22Rv1 (cell line): ENCODE data around the gene ASCC1.

Experiments
- ZFX ChIP-seq: fragments of 450-650 bp; IDR thresholded peaks from 2 replicates; pipeline ENCODE4 v1.6.1; 2017; ENCODE audit warnings: antibody characterized with exemption, borderline replicate concordance
- TF ChIP-seq, protein P1 (sequence below): fragments of 450-650 bp; IDR thresholded peaks from 2 replicates; pipeline ENCODE4 v1.5.1; 2017; ENCODE audit warnings: mild to moderate bottlenecking

DNA sequence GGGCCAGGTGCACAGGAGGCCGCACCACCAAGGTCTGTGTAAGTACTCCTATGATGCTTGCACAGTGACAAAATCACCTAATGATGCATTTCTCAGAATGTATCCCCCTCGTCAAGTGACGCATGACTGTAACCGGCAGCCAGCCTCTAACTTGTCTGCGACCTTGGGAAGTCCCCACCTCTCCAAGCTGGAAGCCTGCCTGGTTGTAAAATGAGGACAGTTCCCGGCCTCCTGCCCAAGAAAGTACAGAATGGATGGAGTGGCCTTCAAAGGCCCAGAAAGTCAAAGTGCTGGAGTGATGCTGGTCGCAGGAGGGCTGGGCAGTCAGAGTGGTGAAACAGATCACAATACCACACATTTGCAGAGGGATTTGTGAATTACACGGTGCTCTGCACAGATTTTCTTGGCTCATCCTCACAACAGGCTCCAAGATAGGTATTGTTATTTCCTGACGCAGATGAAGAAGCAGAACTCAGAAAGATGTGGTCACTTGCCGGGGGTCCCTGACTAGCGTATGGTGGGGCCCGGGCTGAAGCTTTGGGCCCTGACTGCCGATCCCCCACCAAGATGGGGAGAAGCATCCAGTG lies 150.5 kb downstream of the ASCC1 start:
- TF ChIP-seq, protein P1, sequence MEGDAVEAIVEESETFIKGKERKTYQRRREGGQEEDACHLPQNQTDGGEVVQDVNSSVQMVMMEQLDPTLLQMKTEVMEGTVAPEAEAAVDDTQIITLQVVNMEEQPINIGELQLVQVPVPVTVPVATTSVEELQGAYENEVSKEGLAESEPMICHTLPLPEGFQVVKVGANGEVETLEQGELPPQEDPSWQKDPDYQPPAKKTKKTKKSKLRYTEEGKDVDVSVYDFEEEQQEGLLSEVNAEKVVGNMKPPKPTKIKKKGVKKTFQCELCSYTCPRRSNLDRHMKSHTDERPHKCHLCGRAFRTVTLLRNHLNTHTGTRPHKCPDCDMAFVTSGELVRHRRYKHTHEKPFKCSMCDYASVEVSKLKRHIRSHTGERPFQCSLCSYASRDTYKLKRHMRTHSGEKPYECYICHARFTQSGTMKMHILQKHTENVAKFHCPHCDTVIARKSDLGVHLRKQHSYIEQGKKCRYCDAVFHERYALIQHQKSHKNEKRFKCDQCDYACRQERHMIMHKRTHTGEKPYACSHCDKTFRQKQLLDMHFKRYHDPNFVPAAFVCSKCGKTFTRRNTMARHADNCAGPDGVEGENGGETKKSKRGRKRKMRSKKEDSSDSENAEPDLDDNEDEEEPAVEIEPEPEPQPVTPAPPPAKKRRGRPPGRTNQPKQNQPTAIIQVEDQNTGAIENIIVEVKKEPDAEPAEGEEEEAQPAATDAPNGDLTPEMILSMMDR: no peak
- no peak for TF ChIP-seq ZFX
